ENCODE results near the gene CACNA2D3.

GRCh38 chr3:54591157-54591556 is 468.8 kb downstream of the CACNA2D3 start:
- TF ChIP-seq CTCF (IDR thresholded peaks at IDR 0.05; ENCODE audit: insufficient read depth, low read length, poor library complexity, severe bottlenecking) = no peak
- no peak for TF ChIP-seq EZH2phosphoT487 (conservative IDR thresholded peaks at IDR 0.05; ENCODE audit: low read length)

Data from SU-DHL-6 (cell line).